ENCODE data around the gene MEIS2. TPM values are rescaled to one million over a fixed set of nuclear protein-coding genes. Genes with fewer than 3 reads are reported as not detected.
A peak's percentile ranks its signal among the peaks of the same experiment; 100 is the strongest.

Gene MEIS2
- total RNA-seq, 1 experiment from 2014 or later = 9.3 TPM

DNA sequence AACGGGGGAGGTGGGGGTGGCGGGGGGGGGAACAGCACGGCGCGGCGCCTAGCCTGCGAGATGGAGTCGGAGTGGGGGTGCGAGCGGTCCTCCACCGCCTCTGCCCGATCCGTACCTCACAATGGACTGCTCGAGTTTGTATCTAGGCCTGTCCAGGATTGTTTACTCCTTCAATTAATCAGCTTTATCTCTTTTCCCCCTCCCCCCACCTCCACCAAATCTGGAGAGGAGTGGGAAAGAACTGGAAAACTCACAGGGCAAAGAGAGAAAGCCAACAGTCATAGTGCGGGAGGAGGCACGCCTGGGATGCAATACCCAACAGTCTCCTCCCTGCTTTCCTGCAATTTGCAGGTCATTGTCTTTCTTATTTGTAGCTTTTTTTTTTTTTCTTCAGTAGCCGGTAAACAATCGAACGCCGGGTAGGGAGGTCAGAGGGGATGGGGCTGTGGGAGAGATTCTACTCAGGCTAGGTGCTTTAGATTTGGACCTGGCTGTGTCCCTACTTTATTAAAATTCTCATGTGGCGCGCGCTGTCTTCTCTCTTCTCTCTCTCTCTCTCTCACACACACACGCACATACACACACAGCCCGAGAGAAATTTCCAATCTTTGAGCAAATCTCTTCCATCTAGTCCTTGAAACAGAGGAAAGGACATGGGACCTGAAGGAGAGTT lies 6.9 kb upstream of the MEIS2 start:
- peaks cover 87% of the 10 kb centered on the region for H3K27me3 ChIP-seq (replicated peaks; ENCODE audit: insufficient read depth, low read depth, low read length, poor library complexity)
- H3K27ac ChIP-seq (ENCODE audit: low read depth, low read length, poor library complexity, severe bottlenecking) = no peak overlapping the region
- H3K4me1 ChIP-seq (ENCODE audit: insufficient read depth, low read length, poor library complexity, severe bottlenecking) = peaks cover 7% of the 10 kb centered on the region
- no peaks in the 10 kb centered on the region for H3K36me3 ChIP-seq (ENCODE audit: insufficient read depth, low read length, poor library complexity, severe bottlenecking)
- TF ChIP-seq, protein P1, sequence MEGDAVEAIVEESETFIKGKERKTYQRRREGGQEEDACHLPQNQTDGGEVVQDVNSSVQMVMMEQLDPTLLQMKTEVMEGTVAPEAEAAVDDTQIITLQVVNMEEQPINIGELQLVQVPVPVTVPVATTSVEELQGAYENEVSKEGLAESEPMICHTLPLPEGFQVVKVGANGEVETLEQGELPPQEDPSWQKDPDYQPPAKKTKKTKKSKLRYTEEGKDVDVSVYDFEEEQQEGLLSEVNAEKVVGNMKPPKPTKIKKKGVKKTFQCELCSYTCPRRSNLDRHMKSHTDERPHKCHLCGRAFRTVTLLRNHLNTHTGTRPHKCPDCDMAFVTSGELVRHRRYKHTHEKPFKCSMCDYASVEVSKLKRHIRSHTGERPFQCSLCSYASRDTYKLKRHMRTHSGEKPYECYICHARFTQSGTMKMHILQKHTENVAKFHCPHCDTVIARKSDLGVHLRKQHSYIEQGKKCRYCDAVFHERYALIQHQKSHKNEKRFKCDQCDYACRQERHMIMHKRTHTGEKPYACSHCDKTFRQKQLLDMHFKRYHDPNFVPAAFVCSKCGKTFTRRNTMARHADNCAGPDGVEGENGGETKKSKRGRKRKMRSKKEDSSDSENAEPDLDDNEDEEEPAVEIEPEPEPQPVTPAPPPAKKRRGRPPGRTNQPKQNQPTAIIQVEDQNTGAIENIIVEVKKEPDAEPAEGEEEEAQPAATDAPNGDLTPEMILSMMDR (conservative IDR thresholded peaks at IDR 0.05; ENCODE audit: low read depth, low read length) = no peak
- no peak for TF ChIP-seq EZH2 (IDR thresholded peaks at IDR 0.05; ENCODE audit: borderline replicate concordance, low read depth, low read length, poor library complexity, severe bottlenecking)
- no peak overlapping the region for H3K4me3 ChIP-seq (ENCODE audit: low read depth, low read length, poor library complexity, severe bottlenecking)
- H3K9me3 ChIP-seq (ENCODE audit: low read depth, low read length, poor library complexity, severe bottlenecking) = no peaks in the 10 kb centered on the region
- CTCF ChIA-PET = interaction anchor here (0.6 kb wide), 2 partner anchors 15 to 225 kb away, joined by 3 read pairs; no protein-coding TSS in a partner anchor
- no TSS peak for BruUV-seq (replicated peaks)
- POLR2A ChIA-PET (ENCODE audit: low non-redundant PET) = no interaction called here
- no peak for DNase-seq (ENCODE audit: low spot score)
- intact Hi-C loops (cut with micrococcal nuclease; ENCODE audit: unreplicated experiment) = loop anchor here (10.0 kb wide), 2 partner anchors 812 to 1352 kb away; no protein-coding TSS in a partner anchor

DNA sequence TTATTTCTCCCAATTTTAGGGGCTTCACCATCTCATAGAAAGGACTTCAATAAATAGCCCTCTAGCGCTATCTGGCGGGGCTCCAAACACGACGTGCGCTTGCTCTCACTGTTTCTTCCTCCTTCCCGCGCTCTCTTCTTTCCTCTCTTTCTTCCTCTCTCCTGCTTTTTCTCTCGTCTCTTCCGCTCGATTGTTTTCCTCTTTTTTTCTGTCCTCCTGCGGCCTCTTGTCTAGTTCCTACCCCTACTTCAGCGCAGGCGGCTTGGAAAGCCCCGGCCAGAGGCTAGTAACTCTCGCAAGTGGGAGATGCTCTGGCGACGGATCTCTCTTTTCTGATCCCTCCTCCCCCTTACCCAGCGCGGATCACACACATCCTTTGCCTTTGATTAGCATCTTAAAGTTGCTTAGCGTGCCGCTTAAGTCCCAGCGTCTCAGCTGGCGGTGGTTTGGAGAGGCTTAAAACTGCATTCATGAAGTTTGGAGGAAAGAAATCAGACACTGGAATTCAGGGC lies 6.2 kb upstream of the MEIS2 start:
- H3K36me3 ChIP-seq (ENCODE audit: insufficient read depth, low read length, poor library complexity, severe bottlenecking) = no peaks in the 10 kb centered on the region
- H3K4me1 ChIP-seq (ENCODE audit: insufficient read depth, low read length, poor library complexity, severe bottlenecking) = peaks cover 8% of the 10 kb centered on the region
- DNase-seq (ENCODE audit: low spot score) = peak; percentile 58
- ChIA-PET POLR2A (ENCODE audit: low non-redundant PET) (no interaction called here), CTCF (interaction anchor here (0.6 kb wide), 2 partner anchors 16 to 224 kb away, joined by 3 read pairs; no protein-coding TSS in a partner anchor)
- H3K9me3 ChIP-seq (ENCODE audit: low read depth, low read length, poor library complexity, severe bottlenecking) = no peaks in the 10 kb centered on the region
- H3K27ac ChIP-seq (ENCODE audit: low read depth, low read length, poor library complexity, severe bottlenecking) = no peak overlapping the region
- intact Hi-C loops (cut with micrococcal nuclease; ENCODE audit: unreplicated experiment) = loop anchor here (1.0 to 10.0 kb wide), 4 partner anchors 223 to 1352 kb away; no protein-coding TSS in a partner anchor
- TF ChIP-seq, protein P1 (conservative IDR thresholded peaks at IDR 0.05; ENCODE audit: low read depth, low read length) = peak; percentile 62
- TF ChIP-seq EZH2 (IDR thresholded peaks at IDR 0.05; ENCODE audit: borderline replicate concordance, low read depth, low read length, poor library complexity, severe bottlenecking) = no peak
- peak overlapping the region; percentile 23 for H3K4me3 ChIP-seq (ENCODE audit: low read depth, low read length, poor library complexity, severe bottlenecking)
- no TSS peak for BruUV-seq (replicated peaks)
- peaks cover 87% of the 10 kb centered on the region for H3K27me3 ChIP-seq (replicated peaks; ENCODE audit: insufficient read depth, low read depth, low read length, poor library complexity)

GRCh38 chr15:37105889-37106288 lies 5.5 kb upstream of the MEIS2 start:
- ChIA-PET CTCF (no interaction called here), POLR2A (ENCODE audit: low non-redundant PET) (no interaction called here)
- peaks cover 80% of the 10 kb centered on the region for H3K27me3 ChIP-seq (replicated peaks; ENCODE audit: insufficient read depth, low read depth, low read length, poor library complexity)
- H3K4me3 ChIP-seq (ENCODE audit: low read depth, low read length, poor library complexity, severe bottlenecking) = no peak overlapping the region
- no TSS peak for BruUV-seq (replicated peaks)
- no peak for TF ChIP-seq EZH2 (IDR thresholded peaks at IDR 0.05; ENCODE audit: borderline replicate concordance, low read depth, low read length, poor library complexity, severe bottlenecking)
- TF ChIP-seq, protein P1 (conservative IDR thresholded peaks at IDR 0.05; ENCODE audit: low read depth, low read length) = no peak
- H3K9me3 ChIP-seq (ENCODE audit: low read depth, low read length, poor library complexity, severe bottlenecking) = no peaks in the 10 kb centered on the region
- no peaks in the 10 kb centered on the region for H3K36me3 ChIP-seq (ENCODE audit: insufficient read depth, low read length, poor library complexity, severe bottlenecking)
- no peak overlapping the region for H3K27ac ChIP-seq (ENCODE audit: low read depth, low read length, poor library complexity, severe bottlenecking)
- no peak for DNase-seq (ENCODE audit: low spot score)
- intact Hi-C loops (cut with micrococcal nuclease; ENCODE audit: unreplicated experiment) = loop anchor here (1.0 to 10.0 kb wide), 4 partner anchors 223 to 1351 kb away; no protein-coding TSS in a partner anchor
- peaks cover 8% of the 10 kb centered on the region for H3K4me1 ChIP-seq (ENCODE audit: insufficient read depth, low read length, poor library complexity, severe bottlenecking)

All from A673 (cell line).